Measurements from ENCODE around the gene FAM131A. TPM values are rescaled to one million over a fixed set of nuclear protein-coding genes. Genes with fewer than 3 reads are reported as not detected.

The FAM131A gene, protein sequence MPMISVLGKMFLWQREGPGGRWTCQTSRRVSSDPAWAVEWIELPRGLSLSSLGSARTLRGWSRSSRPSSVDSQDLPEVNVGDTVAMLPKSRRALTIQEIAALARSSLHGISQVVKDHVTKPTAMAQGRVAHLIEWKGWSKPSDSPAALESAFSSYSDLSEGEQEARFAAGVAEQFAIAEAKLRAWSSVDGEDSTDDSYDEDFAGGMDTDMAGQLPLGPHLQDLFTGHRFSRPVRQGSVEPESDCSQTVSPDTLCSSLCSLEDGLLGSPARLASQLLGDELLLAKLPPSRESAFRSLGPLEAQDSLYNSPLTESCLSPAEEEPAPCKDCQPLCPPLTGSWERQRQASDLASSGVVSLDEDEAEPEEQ
- 1 to 10 TPM; 3.6 to 4.4 TPM for total RNA-seq

DNA sequence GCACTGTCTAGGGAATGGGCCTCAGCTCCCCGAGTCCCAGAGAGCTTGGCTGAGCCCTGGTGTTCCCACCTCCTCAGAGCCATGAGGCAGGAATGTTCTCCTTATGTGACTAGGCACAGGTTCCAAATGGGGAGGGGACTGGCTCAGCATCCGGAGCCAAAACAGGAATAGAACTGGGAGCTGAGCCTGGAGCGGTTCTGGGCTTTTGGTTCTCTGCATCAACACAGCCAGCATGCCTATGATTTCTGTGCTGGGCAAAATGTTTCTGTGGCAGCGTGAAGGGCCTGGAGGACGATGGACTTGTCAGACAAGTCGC lies at the start of gene FAM131A:
Gene FAM131A, plus strand, starts transcription at position 202 of the 316 bp plus-strand sequence. Its CDS starts 31 bp downstream, at position 233.
- Mint-ChIP-seq H3K9me3 (no peaks in the 10 kb centered on the region), H3K27ac (peak within 1 kb of the TSS; percentile 88), H3K4me1 (peaks cover 50% of the 10 kb centered on the region), H3K4me3 (peak within 1 kb of the TSS; percentile 73), H3K27me3 (no peaks in the 10 kb centered on the region), H3K36me3 (ENCODE audit: low read depth) (peaks cover 21% of the 10 kb centered on the region)
- ChIA-PET CTCF (interaction anchor here (0.8 to 2.0 kb wide), 4 partner anchors 9 to 17 kb away, joined by 4 to 8 read pairs (median 6); no protein-coding TSS in a partner anchor), POLR2A (no interaction called here)
- DNase-seq = no peak

DNA sequence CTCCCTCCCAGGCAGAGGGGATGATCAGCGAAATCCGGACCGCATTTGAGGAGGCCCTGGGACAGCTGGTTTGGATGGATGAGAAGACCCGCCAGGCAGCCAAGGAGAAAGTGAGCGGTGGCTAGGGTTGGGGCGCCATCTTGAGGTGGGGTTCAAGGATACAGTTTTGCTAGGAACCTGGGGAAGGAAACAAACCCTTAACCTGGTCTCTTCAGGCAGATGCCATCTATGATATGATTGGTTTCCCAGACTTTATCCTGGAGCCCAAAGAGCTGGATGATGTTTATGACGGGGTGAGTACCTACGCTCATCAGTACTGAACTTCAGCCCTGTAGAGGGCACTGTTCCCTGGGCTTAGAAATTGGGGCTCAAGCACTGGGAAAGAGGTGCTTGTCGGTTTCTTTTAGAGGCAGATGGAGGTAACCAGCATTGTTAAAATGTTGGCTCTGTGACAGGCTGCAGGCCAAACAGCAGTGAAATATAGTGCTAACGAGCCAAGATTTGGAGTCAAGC lies 47.9 kb upstream of the FAM131A start:
- ChIA-PET CTCF (interaction anchor here (0.6 to 1.1 kb wide), 5 partner anchors 10 to 394 kb away, joined by 3 to 6 read pairs (median 3); no protein-coding TSS in a partner anchor), POLR2A (no interaction called here)
- Mint-ChIP-seq H3K36me3 (ENCODE audit: low read depth) (no peaks in the 10 kb centered on the region), H3K27me3 (peaks cover 7% of the 10 kb centered on the region), H3K27ac (no peak overlapping the region), H3K4me3 (no peak overlapping the region), H3K4me1 (peaks cover 4% of the 10 kb centered on the region), H3K9me3 (no peaks in the 10 kb centered on the region)
- DNase-seq = peak; percentile 66

DNA sequence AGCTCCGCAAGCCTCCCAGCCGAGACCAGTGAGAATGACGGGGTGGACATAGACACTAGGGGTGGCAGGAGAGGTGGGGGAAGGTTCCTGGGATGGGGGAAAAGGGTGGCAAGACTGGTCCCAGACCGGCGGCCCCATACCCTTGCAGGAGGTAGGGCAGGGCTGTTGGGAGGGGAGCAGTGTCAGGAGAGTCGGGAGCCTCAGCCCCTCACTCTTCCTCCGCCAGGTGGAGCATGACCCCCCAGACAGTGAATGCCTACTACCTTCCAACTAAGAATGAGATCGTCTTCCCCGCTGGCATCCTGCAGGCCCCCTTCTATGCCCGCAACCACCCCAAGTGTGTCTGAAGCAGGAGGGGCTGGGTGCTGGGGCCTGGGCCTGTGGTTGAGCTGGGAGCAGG lies 47.1 kb upstream of the FAM131A start:
- H3K4me3 Mint-ChIP-seq = no peak overlapping the region
- POLR2A ChIA-PET = no interaction called here
- no peaks in the 10 kb centered on the region for H3K36me3 Mint-ChIP-seq (ENCODE audit: low read depth)
- no peaks in the 10 kb centered on the region for H3K9me3 Mint-ChIP-seq
- CTCF ChIA-PET = no interaction called here
- no peak overlapping the region for H3K27ac Mint-ChIP-seq
- H3K4me1 Mint-ChIP-seq = peaks cover 4% of the 10 kb centered on the region
- DNase-seq = no peak
- H3K27me3 Mint-ChIP-seq = peaks cover 7% of the 10 kb centered on the region

DNA sequence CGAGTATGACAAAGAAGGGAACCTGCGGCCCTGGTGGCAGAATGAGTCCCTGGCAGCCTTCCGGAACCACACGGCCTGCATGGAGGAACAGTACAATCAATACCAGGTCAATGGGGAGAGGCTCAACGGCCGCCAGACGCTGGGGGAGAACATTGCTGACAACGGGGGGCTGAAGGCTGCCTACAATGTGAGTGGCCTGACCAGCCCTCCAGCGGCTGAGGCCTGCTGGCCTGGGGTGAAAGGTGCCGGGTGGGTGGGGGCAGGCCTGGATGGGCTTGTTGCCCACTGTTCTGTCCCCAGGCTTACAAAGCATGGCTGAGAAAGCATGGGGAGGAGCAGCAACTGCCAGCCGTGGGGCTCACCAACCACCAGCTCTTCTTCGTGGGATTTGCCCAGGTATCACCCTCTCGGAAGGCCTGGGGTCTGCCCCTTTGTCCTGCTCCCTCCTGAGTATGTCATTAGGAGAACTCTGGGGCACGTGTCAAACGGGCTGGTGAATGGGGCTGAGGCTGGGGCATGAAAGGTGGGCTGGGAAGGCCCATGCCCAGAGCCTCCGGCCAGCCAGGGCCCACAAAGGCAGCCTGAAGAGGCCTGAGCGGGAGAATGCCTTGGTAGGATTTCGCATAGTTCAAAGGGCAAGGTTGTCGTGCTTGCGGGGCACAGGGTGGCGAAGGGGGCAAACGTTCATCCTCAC lies 46.2 kb upstream of the FAM131A start:
- POLR2A ChIA-PET = no interaction called here
- H3K9me3 Mint-ChIP-seq = no peaks in the 10 kb centered on the region
- H3K27me3 Mint-ChIP-seq = peaks cover 4% of the 10 kb centered on the region
- peaks cover 4% of the 10 kb centered on the region for H3K4me1 Mint-ChIP-seq
- H3K36me3 Mint-ChIP-seq (ENCODE audit: low read depth) = no peaks in the 10 kb centered on the region
- DNase-seq = no peak
- no peak overlapping the region for H3K4me3 Mint-ChIP-seq
- CTCF ChIA-PET = interaction anchor here (0.6 kb wide), 1 partner anchor 88 kb away, joined by 3 read pairs; no protein-coding TSS in a partner anchor
- no peak overlapping the region for H3K27ac Mint-ChIP-seq

DNA sequence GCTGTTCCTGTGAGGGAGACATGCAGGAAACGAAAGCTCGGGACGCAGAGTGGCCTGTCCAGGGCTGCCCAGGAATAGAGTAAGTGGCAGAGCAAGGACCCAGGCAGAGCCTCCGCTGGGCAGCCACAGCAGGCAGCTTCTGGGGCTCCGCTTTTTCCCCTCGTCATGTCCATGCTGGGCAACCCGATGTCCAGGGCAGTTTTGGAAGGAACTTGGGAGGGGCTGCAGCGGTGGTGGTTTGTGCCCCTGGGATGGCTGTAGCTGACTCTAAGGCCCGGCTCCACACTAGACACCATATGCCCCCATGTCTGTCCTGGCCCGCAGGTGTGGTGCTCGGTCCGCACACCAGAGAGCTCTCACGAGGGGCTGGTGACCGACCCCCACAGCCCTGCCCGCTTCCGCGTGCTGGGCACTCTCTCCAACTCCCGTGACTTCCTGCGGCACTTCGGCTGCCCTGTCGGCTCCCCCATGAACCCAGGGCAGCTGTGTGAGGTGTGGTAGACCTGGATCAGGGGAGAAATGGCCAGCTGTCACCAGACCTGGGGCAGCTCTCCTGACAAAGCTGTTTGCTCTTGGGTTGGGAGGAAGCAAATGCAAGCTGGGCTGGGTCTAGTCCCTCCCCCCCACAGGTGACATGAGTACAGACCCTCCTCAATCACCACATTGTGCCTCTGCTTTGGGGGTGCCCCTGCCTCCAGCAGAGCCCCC lies 45.5 kb upstream of the FAM131A start:
- POLR2A ChIA-PET = no interaction called here
- no peak for DNase-seq
- H3K36me3 Mint-ChIP-seq (ENCODE audit: low read depth) = no peaks in the 10 kb centered on the region
- H3K9me3 Mint-ChIP-seq = no peaks in the 10 kb centered on the region
- CTCF ChIA-PET = interaction anchor here (0.7 kb wide), 1 partner anchor 64 kb away, joined by 5 read pairs; no protein-coding TSS in a partner anchor
- peaks cover 2% of the 10 kb centered on the region for H3K27me3 Mint-ChIP-seq
- H3K4me3 Mint-ChIP-seq = no peak overlapping the region
- no peak overlapping the region for H3K27ac Mint-ChIP-seq
- H3K4me1 Mint-ChIP-seq = peaks cover 4% of the 10 kb centered on the region

DNA sequence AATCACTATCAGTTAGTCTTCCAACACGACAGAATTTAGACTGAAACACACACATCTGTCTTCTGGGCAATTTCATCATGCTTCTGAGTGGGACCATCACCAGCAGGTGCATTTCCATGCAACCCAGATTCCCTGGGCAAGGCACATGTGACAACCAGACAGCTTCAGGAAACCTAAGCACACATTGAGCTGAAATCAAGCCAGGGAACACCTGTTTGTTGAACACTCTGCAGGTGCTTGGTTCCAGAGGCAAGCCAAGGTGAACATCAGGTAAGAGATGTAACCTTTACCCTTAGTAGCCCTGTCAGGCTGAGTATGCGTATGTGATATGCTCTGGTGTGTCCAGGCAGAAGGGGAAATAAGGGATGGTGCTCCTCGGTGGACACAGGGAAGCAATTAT lies 41.6 kb upstream of the FAM131A start:
- Mint-ChIP-seq H3K4me3 (no peak overlapping the region), H3K4me1 (peaks cover 21% of the 10 kb centered on the region), H3K9me3 (no peaks in the 10 kb centered on the region), H3K27ac (no peak overlapping the region), H3K36me3 (ENCODE audit: low read depth) (peaks cover 12% of the 10 kb centered on the region), H3K27me3 (no peaks in the 10 kb centered on the region)
- ChIA-PET POLR2A (no interaction called here), CTCF (no interaction called here)
- DNase-seq = no peak

DNA sequence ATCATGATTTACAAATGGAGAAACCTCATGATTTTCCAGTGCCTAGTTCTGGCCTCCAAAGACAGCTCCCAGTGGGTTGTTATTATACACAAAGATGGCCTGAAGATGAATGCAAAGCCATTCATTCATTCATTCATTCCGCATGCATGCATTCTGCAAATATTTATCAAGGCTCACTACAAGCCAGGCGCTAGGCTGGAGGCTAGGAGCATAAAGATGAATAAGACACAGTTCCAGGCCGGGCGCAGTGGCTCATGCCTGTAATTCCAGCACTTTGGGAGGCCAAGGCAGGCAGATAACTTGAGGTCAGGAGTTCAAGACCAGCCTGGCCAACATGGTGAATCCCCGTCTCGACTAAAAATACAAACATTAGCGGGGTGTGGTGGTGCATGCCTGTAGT lies 40.8 kb upstream of the FAM131A start:
- Mint-ChIP-seq H3K27ac (no peak overlapping the region), H3K9me3 (no peaks in the 10 kb centered on the region), H3K4me3 (no peak overlapping the region), H3K27me3 (no peaks in the 10 kb centered on the region), H3K4me1 (peaks cover 25% of the 10 kb centered on the region), H3K36me3 (ENCODE audit: low read depth) (peaks cover 18% of the 10 kb centered on the region)
- no peak for DNase-seq
- POLR2A ChIA-PET = no interaction called here
- CTCF ChIA-PET = interaction anchor here (0.6 kb wide), 1 partner anchor 215 kb away, joined by 4 read pairs; no protein-coding TSS in a partner anchor

DNA sequence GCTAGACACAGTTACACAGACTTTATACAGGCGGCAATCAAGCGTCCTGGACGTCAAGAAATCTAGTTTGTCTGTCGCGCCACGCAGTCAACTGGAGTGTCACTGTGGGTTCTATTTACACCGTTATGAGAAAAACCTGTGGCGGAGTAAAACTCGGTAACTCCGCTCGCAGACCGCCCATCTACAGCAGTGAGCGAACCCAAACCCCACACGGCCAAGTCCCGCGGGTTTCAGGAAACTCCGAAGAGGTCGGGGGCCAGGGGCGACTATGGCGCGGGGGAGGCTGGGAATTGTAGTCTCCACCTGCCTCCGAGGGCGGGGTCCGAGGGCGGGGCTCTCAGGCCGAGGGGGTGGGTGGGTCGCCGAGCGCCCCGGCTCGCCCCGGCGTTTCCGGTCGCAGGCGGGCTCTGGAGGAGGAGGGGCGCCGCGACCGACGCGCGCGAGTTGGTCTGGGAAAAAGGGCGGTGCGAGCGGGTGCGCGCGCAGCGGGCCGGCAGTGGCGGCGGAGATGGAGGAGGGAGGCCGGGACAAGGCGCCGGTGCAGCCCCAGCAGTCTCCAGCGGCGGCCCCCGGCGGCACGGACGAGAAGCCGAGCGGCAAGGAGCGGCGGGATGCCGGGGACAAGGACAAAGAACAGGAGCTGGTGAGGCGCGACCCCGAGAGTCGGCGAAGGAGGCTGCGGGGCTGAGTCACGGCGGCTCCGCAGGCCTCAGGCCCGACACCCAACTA lies 38.5 kb upstream of the FAM131A start, which contains the start of gene PSMD2:
Gene PSMD2, plus strand, starts transcription at position 483 of the 729 bp plus-strand sequence. Its CDS starts 26 bp downstream, at position 509.
- H3K27me3 Mint-ChIP-seq = no peaks in the 10 kb centered on the region
- ChIA-PET CTCF (interaction anchor here (0.9 kb wide), 1 partner anchor 15 kb away, joined by 8 read pairs; no protein-coding TSS in a partner anchor), POLR2A (no interaction called here)
- H3K27ac Mint-ChIP-seq = peak within 1 kb of the TSS; percentile 88
- H3K9me3 Mint-ChIP-seq = no peaks in the 10 kb centered on the region
- H3K36me3 Mint-ChIP-seq (ENCODE audit: low read depth) = peaks cover 37% of the 10 kb centered on the region
- H3K4me1 Mint-ChIP-seq = peaks cover 28% of the 10 kb centered on the region
- peak; percentile 99 for DNase-seq
- peak within 1 kb of the TSS; percentile 95 for H3K4me3 Mint-ChIP-seq

DNA sequence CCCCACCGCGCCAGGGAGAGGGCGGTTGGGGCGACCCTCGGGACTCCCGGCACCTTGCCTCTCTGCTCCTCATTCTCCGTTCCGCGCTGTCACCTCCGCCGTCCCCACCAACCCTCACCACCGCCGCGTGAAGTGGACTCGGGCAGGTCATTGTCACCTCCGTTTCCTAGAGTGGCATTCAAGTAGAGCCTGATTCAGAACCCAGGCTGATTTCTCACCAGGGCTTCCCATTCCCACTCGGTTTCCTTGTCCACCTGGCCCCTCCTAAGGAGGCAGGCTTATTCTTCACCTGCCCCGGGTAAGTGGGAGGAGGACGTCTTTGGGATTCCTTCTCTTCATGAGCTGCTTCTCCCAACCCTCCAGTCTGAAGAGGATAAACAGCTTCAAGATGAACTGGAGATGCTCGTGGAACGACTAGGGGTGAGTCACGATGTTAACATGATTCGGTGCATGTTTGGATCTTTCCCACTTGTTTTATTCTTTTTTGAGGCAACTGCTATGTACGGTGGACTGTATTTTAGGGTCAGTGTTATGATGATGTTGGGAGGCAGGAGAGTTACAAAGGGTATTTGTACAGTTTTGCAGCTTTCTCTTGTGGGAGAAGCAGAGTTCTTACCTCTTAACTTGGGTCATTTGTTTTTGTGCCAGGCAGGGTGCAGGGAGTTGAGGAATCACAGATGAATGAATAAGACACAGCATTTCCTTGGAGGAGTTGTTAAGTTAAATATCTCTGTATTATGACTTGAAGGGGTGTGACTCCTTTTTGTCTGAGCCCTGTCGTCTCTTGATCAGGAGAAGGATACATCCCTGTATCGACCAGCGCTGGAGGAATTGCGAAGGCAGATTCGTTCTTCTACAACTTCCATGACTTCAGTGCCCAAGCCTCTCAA lies 37.7 kb upstream of the FAM131A start:
- CTCF ChIA-PET = interaction anchor here (0.9 kb wide), 2 partner anchors 11 to 16 kb away, joined by 3 to 8 read pairs; no protein-coding TSS in a partner anchor
- peaks cover 31% of the 10 kb centered on the region for H3K4me1 Mint-ChIP-seq
- peak overlapping the region; percentile 95 for H3K4me3 Mint-ChIP-seq
- no peaks in the 10 kb centered on the region for H3K27me3 Mint-ChIP-seq
- no peak for DNase-seq
- H3K9me3 Mint-ChIP-seq = no peaks in the 10 kb centered on the region
- POLR2A ChIA-PET = no interaction called here
- H3K36me3 Mint-ChIP-seq (ENCODE audit: low read depth) = peaks cover 44% of the 10 kb centered on the region
- H3K27ac Mint-ChIP-seq = peak overlapping the region; percentile 84

DNA sequence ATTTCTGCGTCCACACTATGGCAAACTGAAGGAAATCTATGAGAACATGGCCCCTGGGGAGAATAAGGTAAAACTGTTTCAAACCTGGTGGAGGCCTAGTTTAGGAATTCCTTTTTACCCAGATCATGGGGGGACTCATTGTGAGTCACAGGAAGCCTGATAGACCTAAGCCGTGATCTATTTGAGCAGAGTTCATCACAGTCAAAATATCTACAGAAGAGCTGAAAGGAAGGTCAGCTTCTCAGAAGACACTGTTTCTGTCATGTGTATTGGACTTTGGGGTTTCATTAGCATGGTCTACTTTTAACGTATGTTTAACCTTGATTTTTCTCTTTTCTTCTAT lies 37.1 kb upstream of the FAM131A start:
- no peak overlapping the region for H3K27ac Mint-ChIP-seq
- no peak for DNase-seq
- no peaks in the 10 kb centered on the region for H3K27me3 Mint-ChIP-seq
- no peaks in the 10 kb centered on the region for H3K9me3 Mint-ChIP-seq
- H3K36me3 Mint-ChIP-seq (ENCODE audit: low read depth) = peaks cover 47% of the 10 kb centered on the region
- CTCF ChIA-PET = interaction anchor here (0.9 kb wide), 2 partner anchors 11 to 19 kb away, joined by 3 to 5 read pairs; no protein-coding TSS in a partner anchor
- peak overlapping the region; percentile 95 for H3K4me3 Mint-ChIP-seq
- POLR2A ChIA-PET = no interaction called here
- H3K4me1 Mint-ChIP-seq = peaks cover 33% of the 10 kb centered on the region

DNA sequence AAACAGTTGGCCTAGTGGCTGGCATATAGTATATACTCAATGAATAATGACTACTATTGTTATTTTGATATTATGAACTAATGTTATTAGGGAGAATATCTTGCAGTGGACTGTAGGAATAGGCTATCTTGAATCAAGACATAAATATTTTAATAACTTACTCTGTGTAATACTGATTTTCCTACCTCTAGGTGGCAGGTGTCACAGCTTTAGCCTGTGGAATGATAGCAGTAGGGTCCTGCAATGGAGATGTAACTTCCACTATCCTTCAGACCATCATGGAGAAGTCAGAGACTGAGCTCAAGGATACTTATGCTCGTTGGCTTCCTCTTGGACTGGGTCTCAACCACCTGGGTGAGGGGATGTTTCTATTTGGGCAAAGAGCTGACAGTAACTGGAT lies 31.8 kb upstream of the FAM131A start:
- POLR2A ChIA-PET = no interaction called here
- Mint-ChIP-seq H3K4me3 (no peak overlapping the region), H3K27ac (no peak overlapping the region)

More for the DNA sequence above, 31.8 kb upstream of the FAM131A start:
- Mint-ChIP-seq H3K4me1 (peaks cover 14% of the 10 kb centered on the region), H3K9me3 (no peaks in the 10 kb centered on the region), H3K36me3 (ENCODE audit: low read depth) (peaks cover 75% of the 10 kb centered on the region), H3K27me3 (no peaks in the 10 kb centered on the region)
- DNase-seq = no peak
- CTCF ChIA-PET = no interaction called here
